Lung microvascular endothelial cell (primary cell): ENCODE data around the gene CD7. TPM values are rescaled to one million over a fixed set of nuclear protein-coding genes. Genes with fewer than 3 reads are reported as not detected.
"Not testable (repeated sequence)": the region's sequence is repeated elsewhere in the genome, so short reads cannot be mapped to it uniquely, and the experiment has no call there.

Experiments used
- DNase-seq, 2 donors: peaks; one replicate each; pipeline versions ENCODE4 v3.0.0 to v3.0.0-alpha.2; 2010; ENCODE audit warnings: low read depth in 2 of 2
- total RNA-seq: library from RNA; depleted of rRNA; stranded (reverse); fragments of >200 nt; gene quantifications from 2 replicates; pipeline ENCODE4 v1.2.1, GENCODE V29; 2014

CD7 gene
- total RNA-seq: under 0.01 TPM in 1 of 2 replicates, not detected in the other

DNA sequence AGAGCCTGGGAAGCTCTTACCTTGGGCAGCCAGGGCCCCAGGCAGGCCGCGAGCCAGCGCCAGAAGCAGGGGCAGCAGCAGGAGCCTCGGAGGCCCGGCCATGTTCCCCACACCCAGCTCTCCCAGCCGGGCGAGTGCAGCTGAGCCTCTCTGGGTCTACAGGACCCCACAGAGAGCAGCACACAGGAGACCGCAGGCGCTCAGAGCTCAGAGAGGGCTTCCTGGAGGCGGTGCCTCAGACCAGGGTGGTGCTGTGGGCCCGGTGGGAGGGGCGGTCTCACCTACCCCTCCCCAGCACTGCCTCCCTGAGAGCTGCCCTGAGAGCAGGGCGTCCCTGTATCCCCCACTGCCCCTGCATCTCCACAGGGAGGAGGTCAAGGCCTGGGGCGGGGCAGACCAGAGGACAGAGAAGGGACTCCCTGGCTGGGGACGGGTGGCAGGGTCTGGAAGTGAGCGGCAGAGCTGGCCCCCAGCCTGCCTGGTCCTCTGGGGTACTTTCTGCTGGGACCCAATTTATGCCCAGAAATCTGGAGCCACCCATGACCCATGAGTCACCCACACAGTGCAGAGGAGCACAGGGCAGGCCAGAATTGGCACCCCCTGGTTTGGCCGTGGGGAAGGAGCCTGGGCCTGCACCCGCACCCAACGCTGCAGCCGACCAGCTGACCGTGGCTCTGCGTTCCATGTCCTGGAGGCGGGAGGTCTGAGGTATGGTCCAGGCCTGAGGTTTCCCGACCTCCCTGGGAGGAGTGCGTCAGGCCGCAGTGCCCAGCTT, at the start of gene CD7:
Gene CD7, minus strand, starts transcription at position 215 of the 775 bp plus-strand sequence. Its CDS starts 113 bp downstream, at position 102.
- DNase-seq: no peak

DNA sequence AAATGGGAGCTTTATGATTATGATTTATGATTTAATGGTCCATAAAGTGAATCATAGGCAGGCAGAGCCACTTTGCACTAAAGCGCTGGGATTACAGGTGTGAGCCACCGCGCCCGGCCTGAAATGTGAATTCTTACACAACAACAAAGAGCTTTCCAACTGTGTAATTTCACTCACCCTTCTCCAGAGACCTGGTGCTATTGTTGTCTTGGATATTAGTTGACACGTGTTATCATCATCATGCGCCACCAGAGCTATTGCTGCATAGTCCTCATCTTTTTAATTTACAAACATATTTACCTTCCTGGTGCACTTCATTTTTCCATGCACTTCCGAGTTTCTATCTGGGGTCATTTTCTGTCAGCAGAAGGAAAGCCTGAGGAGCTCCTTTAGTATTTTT, 49.3 kb upstream of the CD7 start:
- DNase-seq: no peak

GRCh38 chr17:82365606-82366295, 48.3 kb upstream of the CD7 start:
- no peak for DNase-seq

DNA sequence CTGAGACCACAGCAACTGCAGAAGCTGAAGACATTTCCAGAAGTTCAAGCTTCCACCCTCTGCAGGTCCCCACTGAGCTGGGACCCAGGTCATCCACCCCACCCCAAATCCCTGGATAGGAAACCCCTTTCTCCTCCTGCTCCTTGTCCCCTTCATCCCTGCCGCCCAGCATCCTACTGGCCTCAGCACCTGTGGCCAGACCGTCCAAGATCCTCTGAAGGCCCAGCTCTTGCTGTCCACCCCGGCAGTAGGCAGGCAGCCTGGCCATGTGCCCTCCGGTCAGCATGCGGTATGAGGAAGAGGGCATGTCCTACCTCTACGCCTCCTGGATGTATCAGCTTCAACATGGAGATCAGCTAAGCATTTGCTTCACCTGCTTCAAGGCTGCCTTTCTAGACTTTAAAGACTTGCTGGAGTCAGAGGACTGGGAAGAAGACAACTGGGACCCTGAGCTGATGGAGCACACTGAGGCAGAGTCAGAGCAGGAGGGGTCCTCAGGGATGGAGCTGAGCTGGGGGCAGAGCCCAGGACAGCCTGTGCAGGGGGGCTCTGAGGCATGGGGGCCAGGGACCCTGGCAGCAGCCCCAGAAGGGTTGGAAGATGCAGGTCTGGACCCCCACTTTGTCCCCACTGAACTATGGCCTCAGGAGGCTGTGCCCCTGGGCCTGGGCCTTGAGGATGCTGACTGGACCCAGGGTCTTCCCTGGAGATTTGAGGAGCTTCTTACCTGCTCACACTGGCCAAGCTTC, 44.7 kb upstream of the CD7 start:
- DNase-seq: no peak

GRCh38 chr17:82359451-82360074, 42.2 kb upstream of the CD7 start:
- not testable (repeated sequence) for DNase-seq

DNA sequence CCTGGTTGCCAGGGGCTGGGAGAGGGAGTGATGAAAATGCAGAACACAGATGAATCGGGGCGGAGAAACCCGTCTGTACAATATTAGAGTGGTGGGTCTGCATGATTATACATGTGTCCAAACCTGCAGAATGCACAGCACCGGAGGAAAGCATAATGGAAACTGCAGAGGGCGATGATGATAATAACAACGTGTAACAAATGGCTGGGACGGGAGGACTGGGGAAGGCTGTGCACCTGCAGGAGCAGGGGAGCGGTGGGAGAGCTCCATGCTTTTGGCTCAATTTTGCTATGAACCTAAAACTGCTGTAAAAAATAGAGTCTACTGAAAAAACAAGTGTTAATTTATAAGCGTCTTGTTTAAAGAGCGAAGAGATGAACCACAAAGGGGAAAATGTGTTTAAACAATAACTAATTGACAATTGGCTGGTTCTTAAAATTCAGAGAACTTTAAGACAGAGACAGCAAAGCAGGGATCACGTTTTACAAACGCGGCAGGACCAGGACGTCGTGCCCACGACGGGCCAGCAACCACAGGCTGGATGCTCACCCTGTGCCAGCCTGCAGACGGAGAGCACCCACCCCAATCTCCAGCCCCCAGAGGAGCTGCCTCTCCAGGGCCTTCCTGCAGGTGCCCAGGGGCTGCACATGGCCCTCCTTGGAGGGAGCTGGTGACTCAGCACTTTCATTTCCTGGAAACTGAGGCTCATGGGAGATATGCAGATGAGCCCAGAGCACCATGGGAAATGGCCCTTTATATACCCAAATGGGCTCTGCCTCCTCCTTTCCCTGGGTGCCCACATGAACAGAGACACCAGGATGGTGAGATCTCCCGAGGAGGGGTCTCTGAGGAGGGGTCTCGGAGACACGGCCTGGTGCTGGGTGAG, 41.3 kb upstream of the CD7 start, which contains the start of gene TEX19:
Gene TEX19, plus strand, starts transcription at position 783 of the 886 bp plus-strand sequence. CDS start 2,904 bp downstream, outside the sequence.
- DNase-seq: no peak

- no peak for DNase-seq
Measured at GRCh38 chr17:82357394-82357793, 40.0 kb upstream of the CD7 start.

DNA sequence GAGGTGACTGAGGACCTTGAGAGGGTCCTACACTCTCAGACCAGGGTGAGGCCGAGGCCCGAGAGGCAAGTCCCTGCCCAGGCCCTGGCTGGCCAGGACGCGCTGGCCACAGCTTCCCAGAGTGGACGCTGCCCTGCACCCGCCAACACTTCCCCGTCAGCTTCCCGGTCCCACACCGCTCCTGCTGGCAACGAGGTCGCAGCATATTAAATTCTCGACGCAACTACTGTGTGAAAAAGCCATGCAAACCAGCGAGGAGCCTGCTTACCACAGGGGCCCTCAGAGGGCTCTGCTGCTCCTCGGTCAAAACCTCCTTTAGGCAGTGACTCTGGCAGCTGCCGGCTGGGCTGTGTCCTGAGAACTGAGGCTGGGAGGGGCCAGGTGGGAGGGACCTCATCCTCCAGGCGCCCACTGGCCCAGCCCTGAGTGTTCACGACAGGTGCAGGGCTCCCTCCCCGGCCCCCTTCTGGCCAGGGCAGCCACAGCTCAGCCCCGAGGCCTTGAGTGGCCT, 39.5 kb upstream of the CD7 start:
- no peak for DNase-seq

DNA sequence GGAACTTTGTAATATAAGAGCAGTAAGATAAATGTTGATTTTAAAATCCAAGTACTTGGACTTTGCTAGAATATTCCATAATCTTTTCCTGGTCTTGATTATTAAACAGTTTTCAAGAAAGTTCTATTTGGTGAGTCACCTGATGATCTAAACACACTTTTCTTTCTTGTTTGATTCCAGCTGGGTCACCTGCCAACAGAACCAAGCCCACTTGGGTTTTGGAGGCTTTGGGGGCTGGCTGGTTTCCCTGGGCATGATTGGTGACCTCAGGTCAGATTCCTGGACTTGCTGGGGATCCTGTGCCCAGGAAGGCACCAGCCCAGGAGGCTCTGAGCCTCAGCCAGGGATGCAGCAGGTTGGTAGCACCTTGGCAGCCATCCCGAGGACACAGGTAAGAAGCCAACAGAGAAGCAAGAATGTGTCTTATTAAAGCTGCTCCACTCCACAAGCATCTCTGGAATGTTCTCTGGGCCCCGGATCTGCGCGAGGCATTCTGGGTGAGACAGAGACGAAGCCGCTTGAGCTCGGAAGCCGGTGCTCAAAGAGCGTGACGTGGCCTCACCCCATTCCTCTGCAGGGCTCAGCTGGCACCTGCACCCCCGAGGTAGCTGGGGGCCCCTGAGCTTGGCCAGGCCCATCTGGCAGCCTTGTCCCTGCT, 38.5 kb upstream of the CD7 start:
- DNase-seq: no peak

- no peak for DNase-seq
Measured at GRCh38 chr17:82354804-82355308, 37.4 kb upstream of the CD7 start.

- DNase-seq: no peak
Measured at GRCh38 chr17:82353484-82353883, 36.1 kb upstream of the CD7 start.

- DNase-seq: peak; percentile 89 to 94
Measured at GRCh38 chr17:82351713-82352488, 34.5 kb upstream of the CD7 start.

DNA sequence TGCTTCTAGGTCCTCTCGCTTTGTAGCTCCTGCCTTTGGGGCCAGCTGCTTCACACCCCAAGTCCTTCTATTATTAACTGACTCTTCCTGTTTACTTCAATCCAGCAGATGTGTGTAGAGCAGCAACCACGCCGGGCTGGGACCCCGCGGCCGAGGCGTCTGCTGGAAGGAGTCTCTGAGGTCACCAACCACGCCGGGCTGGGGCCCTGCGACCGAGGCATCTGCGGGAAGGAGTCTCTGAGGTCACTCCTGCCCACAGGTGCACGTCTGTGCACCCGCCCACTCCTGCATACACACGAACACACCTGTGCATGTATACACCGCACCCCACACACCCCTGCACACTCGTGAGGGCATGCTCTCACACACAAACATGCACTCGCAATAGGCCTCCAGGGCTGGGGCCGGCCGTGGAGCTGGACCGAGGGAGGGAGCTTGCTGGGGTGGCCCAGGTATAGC, 33.9 kb upstream of the CD7 start:
- no peak for DNase-seq

- DNase-seq: no peak
Measured at GRCh38 chr17:82350182-82351030, 33.0 kb upstream of the CD7 start.

- no peak for DNase-seq
Measured at GRCh38 chr17:82349287-82349701, 31.9 kb upstream of the CD7 start.

DNA sequence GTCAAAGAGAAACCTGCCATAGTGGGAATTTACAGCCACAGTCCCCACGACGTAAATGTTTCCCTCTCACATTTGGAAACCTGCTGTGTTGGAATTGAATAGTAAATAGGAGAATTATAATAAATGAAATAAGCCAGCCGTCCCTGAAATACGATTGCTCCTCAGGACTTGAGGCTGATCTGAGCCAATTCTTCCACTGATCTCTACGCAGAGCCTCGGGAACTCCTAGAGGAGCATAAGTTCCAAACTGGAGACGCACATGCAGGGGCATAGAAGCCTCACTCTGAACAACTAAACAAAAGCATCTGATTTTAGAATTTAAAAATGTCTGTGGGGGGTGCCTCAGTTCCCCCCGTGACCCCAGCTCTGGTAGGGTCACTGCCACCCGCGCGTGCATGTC, 31.5 kb upstream of the CD7 start:
- no peak for DNase-seq

GRCh38 chr17:82348434-82348833, 31.0 kb upstream of the CD7 start:
- DNase-seq: no peak

DNA sequence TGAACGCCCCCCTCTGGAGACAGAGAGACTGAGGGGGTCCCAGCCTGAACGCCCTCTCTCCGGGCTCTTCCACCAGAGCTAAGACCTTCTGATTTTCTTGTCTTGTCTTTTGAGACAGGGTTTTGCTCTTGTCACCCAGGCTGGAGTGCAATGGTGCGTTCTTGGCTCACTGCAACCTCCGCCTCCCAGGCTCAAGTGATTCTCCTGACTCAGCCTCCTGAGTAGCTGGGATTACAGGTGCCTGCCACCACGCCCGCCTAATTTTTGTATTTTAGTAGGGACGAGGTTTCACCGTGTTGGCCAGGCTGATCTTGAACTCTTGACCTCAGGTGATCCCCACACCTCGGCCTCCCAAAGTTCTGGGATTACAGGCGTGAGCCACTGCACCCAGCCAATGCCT, 30.6 kb upstream of the CD7 start:
- not testable (repeated sequence) for DNase-seq
